Breast epithelium (tissue), 3 donors: ENCODE data around the gene TPPP.
"Not testable (repeated sequence)": the region's sequence is repeated elsewhere in the genome, so short reads cannot be mapped to it uniquely, and the experiment has no call there.

Experiments
- CTCF ChIP-seq, 3 donors: fragments of 450-650 bp; IDR thresholded peaks; one replicate each; pipeline ENCODE4 v1.5.1; 2016 to 2017; ENCODE audit warnings: antibody characterized with exemption in 3 of 3, mild to moderate bottlenecking in 3 of 3, moderate library complexity in 3 of 3
- POLR2AphosphoS5 ChIP-seq, 3 donors: sonication (generic); formaldehyde crosslinking; IDR thresholded peaks; one replicate each; pipeline ENCODE4 v1.6.1; 2017; ENCODE audit warnings: antibody characterized with exemption in 3 of 3

- not testable (repeated sequence) for TF ChIP-seq CTCF, POLR2AphosphoS5 (IDR thresholded peaks at IDR 0.05)
Measured at GRCh38 chr5:719379-719778, 26.2 kb upstream of the TPPP start.
